IMR-90 (cell line): ENCODE measurements around the gene RHO.

Experiments
- POLR2A ChIP-seq: IDR thresholded peaks from 2 replicates; pipeline ENCODE4 v1.6.1; 2012; ENCODE audit warnings: mild to moderate bottlenecking, low read depth, low read length
- RFX5 ChIP-seq: IDR thresholded peaks from 2 replicates; pipeline ENCODE4 v1.8.0; 2012; ENCODE audit warnings: low read depth, mild to moderate bottlenecking, low read length, moderate library complexity
- TF ChIP-seq, protein P1 (sequence below): conservative IDR thresholded peaks from 2 replicates; pipeline ENCODE4 v1.5.1; 2012; ENCODE audit warnings: mild to moderate bottlenecking, low read depth, low read length, improper control_type of control experiment

DNA sequence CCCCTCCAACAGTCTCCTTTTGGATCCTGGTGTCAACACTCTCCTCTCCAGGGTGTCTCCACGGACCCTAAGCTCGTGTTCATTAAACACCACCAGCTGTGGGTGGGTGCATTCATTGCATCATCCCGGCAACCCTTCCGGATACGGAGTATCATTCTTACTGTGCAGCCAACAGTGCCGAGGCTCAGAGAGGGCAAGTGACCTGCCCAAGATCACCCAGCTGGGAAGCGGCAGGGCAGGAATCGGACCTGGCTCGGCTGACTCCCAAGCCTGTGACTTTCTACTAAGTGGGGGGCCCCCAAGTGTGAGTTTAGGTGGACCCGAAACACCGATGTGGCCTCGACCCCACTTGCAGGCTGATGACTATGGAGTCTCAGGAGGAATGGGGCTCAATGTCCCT lies 34.9 kb downstream of the RHO start:
- TF ChIP-seq, protein P1, sequence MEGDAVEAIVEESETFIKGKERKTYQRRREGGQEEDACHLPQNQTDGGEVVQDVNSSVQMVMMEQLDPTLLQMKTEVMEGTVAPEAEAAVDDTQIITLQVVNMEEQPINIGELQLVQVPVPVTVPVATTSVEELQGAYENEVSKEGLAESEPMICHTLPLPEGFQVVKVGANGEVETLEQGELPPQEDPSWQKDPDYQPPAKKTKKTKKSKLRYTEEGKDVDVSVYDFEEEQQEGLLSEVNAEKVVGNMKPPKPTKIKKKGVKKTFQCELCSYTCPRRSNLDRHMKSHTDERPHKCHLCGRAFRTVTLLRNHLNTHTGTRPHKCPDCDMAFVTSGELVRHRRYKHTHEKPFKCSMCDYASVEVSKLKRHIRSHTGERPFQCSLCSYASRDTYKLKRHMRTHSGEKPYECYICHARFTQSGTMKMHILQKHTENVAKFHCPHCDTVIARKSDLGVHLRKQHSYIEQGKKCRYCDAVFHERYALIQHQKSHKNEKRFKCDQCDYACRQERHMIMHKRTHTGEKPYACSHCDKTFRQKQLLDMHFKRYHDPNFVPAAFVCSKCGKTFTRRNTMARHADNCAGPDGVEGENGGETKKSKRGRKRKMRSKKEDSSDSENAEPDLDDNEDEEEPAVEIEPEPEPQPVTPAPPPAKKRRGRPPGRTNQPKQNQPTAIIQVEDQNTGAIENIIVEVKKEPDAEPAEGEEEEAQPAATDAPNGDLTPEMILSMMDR: no peak
- TF ChIP-seq POLR2A (no peak), RFX5 (no peak)
